CD14-positive monocyte (primary cell): ENCODE data around the gene HDAC4. TPM values are rescaled to one million over a fixed set of nuclear protein-coding genes. Genes with fewer than 3 reads are reported as not detected.

Source experiments
- DNase-seq, 3 donors: peaks; one replicate each; pipeline ENCODE4 v3.0.0-alpha.2; 2011 to 2022
- H2AFZ ChIP-seq: 2 replicates; pipeline ENCODE4 v1.6.0; 2012; ENCODE audit warnings: mild to moderate bottlenecking, low read depth, low read length, inconsistent platforms; ENCODE audit not compliant: insufficient read depth, poor library complexity, severe bottlenecking
- H3K27ac ChIP-seq, 2 donors: 1 replicate in 1 of 2; 2 replicates in 1 of 2; pipeline ENCODE4 v1.5.1; 2012 to 2013; ENCODE audit warnings: low read length in 2 of 2, control low read depth in 1 of 2, inconsistent platforms in 1 of 2, low read depth in 1 of 2, mild to moderate bottlenecking in 1 of 2
- H3K27me3 ChIP-seq, 2 donors: one replicate each; pipeline versions ENCODE4 v1.6.0 to v1.6.1; 2011 to 2013; ENCODE audit warnings: low read length in 2 of 2; ENCODE audit not compliant: control insufficient read depth in 2 of 2, insufficient read depth in 2 of 2
- H3K36me3 ChIP-seq, 2 donors: replicated peaks in 1 of 2; 1 replicate in 1 of 2; 2 replicates in 1 of 2; pipeline versions ENCODE4 v1.5.1 to v1.6.1; 2012 to 2013; ENCODE audit warnings: low read length in 2 of 2, control low read depth in 1 of 2, inconsistent platforms in 1 of 2, mild to moderate bottlenecking in 1 of 2; ENCODE audit not compliant: insufficient read depth in 2 of 2, control insufficient read depth in 1 of 2
- H3K4me1 ChIP-seq, 2 donors: 1 replicate in 1 of 2; 2 replicates in 1 of 2; pipeline versions ENCODE4 v1.5.1 to v1.6.1; 2012 to 2013; ENCODE audit warnings: low read length in 2 of 2, control low read depth in 1 of 2, inconsistent platforms in 1 of 2, mild to moderate bottlenecking in 1 of 2, moderate library complexity in 1 of 2; ENCODE audit not compliant: insufficient read depth in 2 of 2, control insufficient read depth in 1 of 2
- H3K4me2 ChIP-seq: replicated peaks from 2 replicates; pipeline ENCODE3; 2012; ENCODE audit warnings: low read length, moderate library complexity, mild to moderate bottlenecking; ENCODE audit not compliant: poor library complexity, severe bottlenecking; ENCODE audit errors: extremely low read depth
- H3K4me3 ChIP-seq, 3 experiments: fragments of 200-600 bp in 1 of 3; sonication (generic) in 1 of 3; replicated peaks in 1 of 3; 1 replicate in 2 of 3; 2 replicates in 1 of 3; pipeline ENCODE4 v1.5.1; 2011 to 2013; ENCODE audit warnings: low read length in 3 of 3, mild to moderate bottlenecking in 3 of 3, control low read depth in 2 of 3, low read depth in 2 of 3, inconsistent platforms in 1 of 3, moderate library complexity in 1 of 3
- H3K79me2 ChIP-seq: 2 replicates; pipeline ENCODE4 v1.6.0; 2012; ENCODE audit warnings: mild to moderate bottlenecking, control low read depth, inconsistent platforms, low read length, moderate library complexity; ENCODE audit not compliant: insufficient read depth
- H3K9ac ChIP-seq: 2 replicates; pipeline ENCODE4 v1.6.0; 2017; ENCODE audit warnings: low read length, mild to moderate bottlenecking; ENCODE audit not compliant: insufficient read depth, poor library complexity, severe bottlenecking
- H3K9me3 ChIP-seq, 2 donors: replicated peaks in 1 of 2; 1 replicate in 1 of 2; 2 replicates in 1 of 2; pipeline versions ENCODE4 v1.5.1 to v1.6.1; 2012 to 2013; ENCODE audit warnings: low read length in 2 of 2, control low read depth in 1 of 2; ENCODE audit not compliant: control insufficient read depth in 1 of 2, insufficient read depth in 1 of 2
- H4K20me1 ChIP-seq: 2 replicates; pipeline ENCODE4 v1.6.0; 2012; ENCODE audit warnings: mild to moderate bottlenecking, low read length, control low read depth, moderate library complexity; ENCODE audit not compliant: insufficient read depth
- H3K27ac Mint-ChIP-seq, 7 donors: one replicate each; pipeline ENCODE4 v1.8.0; 2020; ENCODE audit warnings: mild to moderate bottlenecking in 7 of 7, mixed read lengths in 7 of 7, moderate library complexity in 6 of 7, inconsistent platforms in 2 of 7
- H3K27me3 Mint-ChIP-seq, 3 donors: one replicate each; pipeline ENCODE4 v1.8.0; 2021 to 2022; ENCODE audit warnings: low read depth in 3 of 3, mild to moderate bottlenecking in 3 of 3, mixed read lengths in 3 of 3, moderate library complexity in 3 of 3, inconsistent platforms in 1 of 3
- H3K36me3 Mint-ChIP-seq, 2 donors: one replicate each; pipeline ENCODE4 v1.8.0; 2020; ENCODE audit warnings: mixed read lengths in 2 of 2, inconsistent platforms in 1 of 2, mild to moderate bottlenecking in 1 of 2
- H3K4me1 Mint-ChIP-seq: one replicate; pipeline ENCODE4 v1.8.0; 2020; ENCODE audit warnings: mild to moderate bottlenecking, mixed read lengths
- H3K4me3 Mint-ChIP-seq, 2 donors: one replicate each; pipeline ENCODE4 v1.8.0; 2020; ENCODE audit warnings: mild to moderate bottlenecking in 2 of 2, mixed read lengths in 2 of 2, moderate library complexity in 1 of 2
- H3K9me3 Mint-ChIP-seq, 7 donors: one replicate each; pipeline ENCODE4 v1.8.0; 2020 to 2022; ENCODE audit warnings: mixed read lengths in 7 of 7, mild to moderate bottlenecking in 6 of 7, moderate library complexity in 6 of 7, inconsistent platforms in 2 of 7
- CTCF ChIP-seq: fragments of 200-600 bp; IDR thresholded peaks from one replicate; pipeline ENCODE4 v1.8.0; 2022; ENCODE audit warnings: antibody characterized with exemption, mild to moderate bottlenecking
- WGBS: methylation state at CpG from one replicate; pipeline ENCODE4 v1.1.5; 2013; ENCODE audit warnings: missing lambda C conversion rate; ENCODE audit not compliant: insufficient coverage; 5-methylcytosine and 5-hydroxymethylcytosine counted together
- intact Hi-C, 2 donors: fragments of 100-400 bp; cut with micrococcal nuclease; formaldehyde crosslinking; loops; one replicate each; pipeline versions ENCODE4 v1.15.0 to v1.15.1; 2023
- polyA plus RNA-seq, 3 donors: library from polyadenylated mRNA; depleted of rRNA in 1 of 3; unstranded in 2 of 3; stranded (reverse) in 1 of 3; fragments of 300-500 nt in 2 of 3; fragments of >200 nt in 1 of 3; fragmentation: Illumina TruSeq in 2 of 3; gene quantifications; 1 replicate in 2 of 3; 2 replicates in 1 of 3; pipeline ENCODE4 v1.2.3, GENCODE V29; 2012 to 2021

Gene HDAC4
- polyA plus RNA-seq, 3 donors: 3.3 to 23.0 (median 4.5) TPM

DNA sequence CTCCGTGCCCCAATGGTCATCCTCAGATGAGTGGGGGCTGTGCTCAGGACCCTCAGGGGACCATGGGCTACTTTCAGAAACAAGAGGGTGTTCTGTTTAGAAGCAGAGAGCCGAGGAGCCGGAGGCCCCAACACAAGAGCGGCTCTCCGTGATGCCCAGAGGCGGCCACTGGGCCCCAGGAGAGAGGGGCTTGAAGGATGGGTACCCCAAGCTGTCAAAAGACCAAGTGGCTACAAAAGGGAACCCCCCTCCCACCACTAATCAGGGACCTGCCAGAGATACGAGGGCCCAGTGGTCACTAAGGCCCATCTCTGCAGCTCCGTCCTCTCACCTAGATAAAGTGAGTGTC, 93.6 kb downstream of the HDAC4 start:
- no peak for TF ChIP-seq CTCF
- Histone ChIP-seq H4K20me1 (peaks cover 13% of the 10 kb centered on the region), H3K4me2 (no peak overlapping the region), H3K9me3 (no peaks in the 10 kb centered on the region), H3K27me3 (no peaks in the 10 kb centered on the region), H3K4me1 (peaks cover 58 to 59% of the 10 kb centered on the region in 2 donors), H3K79me2 (peaks cover 96% of the 10 kb centered on the region), H3K27ac (no peak overlapping the region), H3K36me3 (peaks cover 0 to 11% of the 10 kb centered on the region in 2 donors), H2AFZ (no peak overlapping the region), H3K4me3 (no peak overlapping the region), H3K9ac (no peak overlapping the region)
- Mint-ChIP-seq H3K4me1 (peaks cover 65% of the 10 kb centered on the region), H3K27me3 (peaks cover 0 to 1% (median 0%) of the 10 kb centered on the region in 3 donors), H3K27ac (peak overlapping the region in 2 of 7 donors; percentile 37 to 46), H3K9me3 (no peaks in the 10 kb centered on the region), H3K4me3 (no peak overlapping the region), H3K36me3 (peaks cover 31 to 40% of the 10 kb centered on the region in 2 donors)
- intact Hi-C loops: no loop called here
- no peak for DNase-seq
- WGBS: 100% methylated on average over 3 of the region's 8 CpGs

DNA sequence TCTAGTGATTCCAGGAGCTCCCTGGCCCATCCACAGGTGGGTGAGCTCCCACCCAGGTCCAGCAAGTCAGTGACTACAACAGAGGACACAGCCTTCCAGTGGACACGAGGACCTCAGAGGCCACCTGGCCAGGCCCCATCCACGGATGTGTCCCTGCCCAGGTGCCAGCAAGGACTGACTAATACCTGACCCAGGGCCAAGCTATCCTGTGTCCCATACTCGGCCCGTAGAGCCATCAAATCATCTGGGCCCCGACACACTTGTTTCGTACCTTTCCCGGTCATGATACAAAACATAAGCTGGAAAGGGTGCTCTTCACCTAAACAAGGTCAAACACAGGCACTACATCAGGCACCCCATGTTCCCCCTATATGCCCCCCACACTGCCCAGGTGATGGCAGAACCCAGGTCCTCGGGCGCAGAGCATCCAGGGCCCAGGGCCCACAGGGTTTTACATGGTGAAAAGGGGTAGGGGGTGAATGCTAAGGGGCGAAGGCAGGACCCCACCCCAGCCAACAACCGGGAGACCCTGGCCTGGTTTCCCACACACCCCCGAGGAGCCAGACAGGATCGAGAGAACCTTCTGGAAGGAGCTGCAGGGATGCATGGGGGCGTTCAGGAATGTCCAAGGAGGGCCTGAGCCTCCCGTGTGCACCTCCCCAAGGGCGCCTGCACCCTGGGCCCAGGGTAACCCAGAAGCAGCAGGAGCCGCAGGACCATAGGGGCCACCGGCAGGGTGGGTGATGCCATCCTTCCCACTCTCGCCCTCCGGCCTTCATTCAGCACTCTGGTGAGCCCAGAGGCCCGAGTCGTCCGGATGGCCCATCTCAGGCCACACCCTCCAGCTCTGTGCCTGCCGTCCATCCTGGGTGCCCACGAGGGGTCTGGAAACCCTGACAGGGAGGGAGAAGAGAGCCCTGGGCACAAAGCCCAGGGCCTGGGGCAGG, 94.3 kb downstream of the HDAC4 start:
- peaks cover 0 to 1% (median 0%) of the 10 kb centered on the region in 3 donors for H3K27me3 Mint-ChIP-seq
- Histone ChIP-seq H3K4me2 (no peak overlapping the region), H3K27ac (no peak overlapping the region)

More for the DNA sequence above, 94.3 kb downstream of the HDAC4 start:
- Histone ChIP-seq H3K79me2 (peaks cover 96% of the 10 kb centered on the region), H3K27me3 (no peaks in the 10 kb centered on the region), H3K4me3 (no peak overlapping the region), H3K36me3 (peaks cover 0 to 11% of the 10 kb centered on the region in 2 donors), H2AFZ (no peak overlapping the region), H3K9me3 (no peaks in the 10 kb centered on the region), H3K9ac (no peak overlapping the region), H3K4me1 (peaks cover 52% of the 10 kb centered on the region in 2 donors), H4K20me1 (peaks cover 13% of the 10 kb centered on the region)
- Mint-ChIP-seq H3K36me3 (peaks cover 36 to 37% of the 10 kb centered on the region in 2 donors), H3K4me3 (no peak overlapping the region), H3K27ac (peak overlapping the region in 2 of 7 donors; percentile 46 to 60), H3K9me3 (no peaks in the 10 kb centered on the region), H3K4me1 (peaks cover 59% of the 10 kb centered on the region)
- WGBS: 98% methylated on average over 18 of the region's 25 CpGs
- DNase-seq: no peak
- no peak for TF ChIP-seq CTCF
- intact Hi-C loops: no loop called here
